SK-N-SH (cell line): ENCODE measurements around the gene PPME1.

Experiments used
- CTCF ChIP-seq: fragments of 200-600 bp; sonication (generic); IDR thresholded peaks from 2 replicates; pipeline ENCODE4 v1.6.1; 2017; ENCODE audit warnings: antibody characterized with exemption, mild to moderate bottlenecking, moderate library complexity
- EZH2phosphoT487 ChIP-seq: fragments of 200-600 bp; sonication (generic); IDR thresholded peaks from 2 replicates; pipeline ENCODE4 v1.6.1; 2017; ENCODE audit warnings: low read depth, mixed run types, mild to moderate bottlenecking, antibody characterized with exemption, moderate library complexity, borderline replicate concordance
- FOXM1 ChIP-seq: IDR thresholded peaks from 2 replicates; pipeline ENCODE4 v1.4.0; 2012; ENCODE audit warnings: low read depth, mild to moderate bottlenecking
- GATA2 ChIP-seq: sonication (generic); formaldehyde crosslinking; IDR thresholded peaks from 2 replicates; pipeline ENCODE4 v1.5.0; 2020; ENCODE audit warnings: mild to moderate bottlenecking, missing genetic modification reagents
- JUND ChIP-seq: IDR thresholded peaks from 2 replicates; pipeline ENCODE4 v1.4.0; 2012
- MAX ChIP-seq: IDR thresholded peaks from 2 replicates; pipeline ENCODE4 v1.4.0; 2012; ENCODE audit warnings: low read depth
- MXI1 ChIP-seq: IDR thresholded peaks from 2 replicates; pipeline ENCODE4 v1.6.1; 2012; ENCODE audit warnings: mild to moderate bottlenecking, low read depth, low read length, improper control_type of control experiment
- ZBTB33 ChIP-seq: IDR thresholded peaks from 2 replicates; pipeline ENCODE4 v1.4.0; 2012; ENCODE audit warnings: low read depth, borderline replicate concordance

GRCh38 chr11:74204701-74205100, 33.6 kb downstream of the PPME1 start:
- TF ChIP-seq CTCF (no peak), JUND (no peak), GATA2 (CRISPR knock-in tag) (no peak), MXI1 (no peak), ZBTB33 (no peak), EZH2phosphoT487 (no peak), MAX (no peak), FOXM1 (no peak)
